Activated CD4-positive, alpha-beta T cell treated with anti-CD3 and anti-CD28 coated beads for 48 hours (primary cell): ENCODE results near the gene MON1B.
"Not testable (repeated sequence)": the region's sequence is repeated elsewhere in the genome, so short reads cannot be mapped to it uniquely, and the experiment has no call there.

Experiments used
- DNase-seq: peaks from one replicate; pipeline ENCODE4 v3.0.0-alpha.2; 2020

The MON1B gene

GRCh38 chr16:77190478-77191258, at the start of gene MON1B:
Gene MON1B, plus strand, starts transcription at chr16:77191190. Its CDS starts 296 bp downstream, at chr16:77191486.
- DNase-seq = peak; percentile 95

GRCh38 chr16:77143364-77143763, 47.6 kb upstream of the MON1B start:
- no peak for DNase-seq

- DNase-seq = no peak
Measured at GRCh38 chr16:77148121-77148520, 42.9 kb upstream of the MON1B start.

- DNase-seq = no peak
Measured at GRCh38 chr16:77157346-77158058, 33.5 kb upstream of the MON1B start.

- no peak for DNase-seq
Measured at GRCh38 chr16:77158293-77158692, 32.7 kb upstream of the MON1B start.

- DNase-seq = no peak
Measured at GRCh38 chr16:77165006-77165405, 26.0 kb upstream of the MON1B start.

GRCh38 chr16:77165536-77166236, 25.3 kb upstream of the MON1B start:
- DNase-seq = not testable (repeated sequence)

- DNase-seq = no peak
Measured at GRCh38 chr16:77166726-77167125, 24.3 kb upstream of the MON1B start.

GRCh38 chr16:77168901-77169300, 22.1 kb upstream of the MON1B start:
- no peak for DNase-seq

- peak; percentile 74 for DNase-seq
Measured at GRCh38 chr16:77169650-77170236, 21.2 kb upstream of the MON1B start.

GRCh38 chr16:77170805-77171204, 20.2 kb upstream of the MON1B start:
- no peak for DNase-seq

GRCh38 chr16:77171745-77172635, 19.0 kb upstream of the MON1B start:
- DNase-seq = no peak

GRCh38 chr16:77172951-77173350, 18.0 kb upstream of the MON1B start:
- no peak for DNase-seq

- no peak for DNase-seq
Measured at GRCh38 chr16:77183137-77183536, 7.9 kb upstream of the MON1B start.

GRCh38 chr16:77186298-77186697, 4.7 kb upstream of the MON1B start:
- DNase-seq = not testable (repeated sequence)

GRCh38 chr16:77190190-77190477, 856 bp upstream of the MON1B start:
- DNase-seq = no peak

GRCh38 chr16:77191259-77191969, 424 bp downstream of the MON1B start:
- DNase-seq = peak; percentile 40

GRCh38 chr16:77193377-77193776, 2.4 kb downstream of the MON1B start:
- no peak for DNase-seq

GRCh38 chr16:77194295-77195231, 3.6 kb downstream of the MON1B start:
- DNase-seq = no peak

- no peak for DNase-seq
Measured at GRCh38 chr16:77195411-77195810, 4.4 kb downstream of the MON1B start.

- DNase-seq = no peak
Measured at GRCh38 chr16:77197747-77198146, 6.8 kb downstream of the MON1B start.
